ENCODE results near the gene PRKAR2A. TPM values are rescaled to one million over a fixed set of nuclear protein-coding genes. Genes with fewer than 3 reads are reported as not detected.
A peak's percentile ranks its signal among the peaks of the same experiment; 100 is the strongest.

PRKAR2A gene
- 17.8 and 18.7 TPM in 2 replicates for total RNA-seq
- polyA plus RNA-seq, result 19.1 and 22.3 TPM in 2 replicates
- 22.6 and 26.3 TPM in 2 replicates for polyA plus RNA-seq (2012)
- polyA minus RNA-seq (ENCODE audit: low replicate concordance), result 21.3 and 34.5 TPM in 2 replicates

- Histone ChIP-seq H3K9me3 (ENCODE audit: control insufficient read depth, insufficient read depth, low read depth, low read length) (no peaks in the 10 kb centered on the region), H3K27ac (ENCODE audit: insufficient read depth, low read length) (peak within 1 kb of the TSS; percentile 86), H3K4me2 (ENCODE audit: extremely low read depth, insufficient read depth, low read length) (peak within 1 kb of the TSS; percentile 93), H4K20me1 (ENCODE audit: control insufficient read depth, extremely low read depth, insufficient read depth, low read length) (no peaks in the 10 kb centered on the region), H3K4me1 (ENCODE audit: control insufficient read depth, extremely low read depth, insufficient read depth, low read length) (peaks cover 3% of the 10 kb centered on the region), H3K9ac (ENCODE audit: insufficient read depth, low read length) (peak within 1 kb of the TSS; percentile 81), H3K4me3 (replicated peaks in 1 of 4; ENCODE audit: control extremely low read depth in 1 of 4, insufficient read depth in 1 of 4, low read depth in 3 of 4, low read length in 4 of 4) (peak within 1 kb of the TSS; percentile 77 to 93 (median 80)), H3K27me3 (ENCODE audit: control insufficient read depth, insufficient read depth, low read length) (no peaks in the 10 kb centered on the region), H3K36me3 (ENCODE audit: control insufficient read depth, insufficient read depth, low read length) (no peaks in the 10 kb centered on the region), H3K79me2 (ENCODE audit: control insufficient read depth, insufficient read depth, low read length) (peaks cover 18% of the 10 kb centered on the region), H2AFZ (ENCODE audit: low read length) (peak within 1 kb of the TSS; percentile 95)
- TF ChIP-seq EZH2 (IDR thresholded peaks at IDR 0.05; ENCODE audit: low read length, missing control alignments), result no peak
- peak; percentile 82 to 84 for DNase-seq (ENCODE audit: low read depth in 2 of 2)
Measured at GRCh38 chr3:48847504-48848423, at the start of gene PRKAR2A. PRKAR2A (minus strand) TSS chr3:48847874; CDS start chr3:48847596, 278 bp downstream.

- no peak overlapping the region for H3K27ac ChIP-seq (ENCODE audit: insufficient read depth, low read length)
Measured at GRCh38 chr3:48896936-48897335, 49.3 kb upstream of the PRKAR2A start.

DNA sequence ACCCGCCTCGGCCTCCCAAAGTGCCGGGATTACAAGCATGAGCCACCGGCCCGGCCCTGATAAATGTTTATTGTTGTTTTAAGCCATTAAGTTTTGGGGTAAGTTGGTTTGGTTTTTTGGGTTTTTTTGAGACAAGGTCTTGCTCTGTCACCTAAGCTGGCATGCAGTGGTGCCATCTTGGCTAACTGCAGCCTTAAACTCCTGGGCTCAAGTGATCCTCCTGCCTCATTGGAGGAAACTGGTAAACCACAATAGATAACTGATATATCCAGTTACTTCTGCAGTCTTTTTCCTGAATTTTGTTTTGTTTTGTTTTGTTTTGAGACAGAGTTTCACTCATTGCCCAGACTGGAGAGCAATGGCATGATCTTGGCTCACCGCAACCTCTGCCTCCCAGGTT is 46.8 kb upstream of the PRKAR2A start:
- H3K79me2 ChIP-seq (ENCODE audit: control insufficient read depth, insufficient read depth, low read length), result peaks cover 3% of the 10 kb centered on the region
- no peak overlapping the region for H2AFZ ChIP-seq (ENCODE audit: low read length)
- no peak overlapping the region for H3K9ac ChIP-seq (ENCODE audit: insufficient read depth, low read length)
- H3K27me3 ChIP-seq (ENCODE audit: control insufficient read depth, insufficient read depth, low read length), result no peaks in the 10 kb centered on the region
- no peak overlapping the region for H3K4me3 ChIP-seq (replicated peaks in 1 of 4; ENCODE audit: control extremely low read depth in 1 of 4, insufficient read depth in 1 of 4, low read depth in 3 of 4, low read length in 4 of 4)
- no peak overlapping the region for H3K27ac ChIP-seq (ENCODE audit: insufficient read depth, low read length)
- no peaks in the 10 kb centered on the region for H4K20me1 ChIP-seq (ENCODE audit: control insufficient read depth, extremely low read depth, insufficient read depth, low read length)
- H3K36me3 ChIP-seq (ENCODE audit: control insufficient read depth, insufficient read depth, low read length), result no peaks in the 10 kb centered on the region
- H3K4me2 ChIP-seq (ENCODE audit: extremely low read depth, insufficient read depth, low read length), result no peak overlapping the region
- no peaks in the 10 kb centered on the region for H3K9me3 ChIP-seq (ENCODE audit: control insufficient read depth, insufficient read depth, low read depth, low read length)
- DNase-seq (ENCODE audit: low read depth in 2 of 2), result no peak
- no peak for TF ChIP-seq EZH2 (IDR thresholded peaks at IDR 0.05; ENCODE audit: low read length, missing control alignments)
- TF ChIP-seq CTCF (conservative IDR thresholded peaks at IDR 0.05 in 1 of 2, IDR thresholded peaks at IDR 0.05 in 1 of 2; ENCODE audit: low read depth in 1 of 2, low read length in 2 of 2), result no peak
- H3K4me1 ChIP-seq (ENCODE audit: control insufficient read depth, extremely low read depth, insufficient read depth, low read length), result peaks cover 8% of the 10 kb centered on the region

More at GRCh38 chr3:48896936-48897335, 49.3 kb upstream of the PRKAR2A start:
- peak in 1 of 2 donors; percentile 8 for DNase-seq (ENCODE audit: low read depth in 2 of 2)
- Histone ChIP-seq H3K9ac (ENCODE audit: insufficient read depth, low read length) (no peak overlapping the region), H4K20me1 (ENCODE audit: control insufficient read depth, extremely low read depth, insufficient read depth, low read length) (no peaks in the 10 kb centered on the region), H3K9me3 (ENCODE audit: control insufficient read depth, insufficient read depth, low read depth, low read length) (no peaks in the 10 kb centered on the region), H3K4me2 (ENCODE audit: extremely low read depth, insufficient read depth, low read length) (no peak overlapping the region), H3K36me3 (ENCODE audit: control insufficient read depth, insufficient read depth, low read length) (no peaks in the 10 kb centered on the region), H3K27me3 (ENCODE audit: control insufficient read depth, insufficient read depth, low read length) (no peaks in the 10 kb centered on the region), H3K4me1 (ENCODE audit: control insufficient read depth, extremely low read depth, insufficient read depth, low read length) (peaks cover 8% of the 10 kb centered on the region), H3K4me3 (replicated peaks in 1 of 4; ENCODE audit: control extremely low read depth in 1 of 4, insufficient read depth in 1 of 4, low read depth in 3 of 4, low read length in 4 of 4) (no peak overlapping the region), H3K79me2 (ENCODE audit: control insufficient read depth, insufficient read depth, low read length) (peaks cover 3% of the 10 kb centered on the region), H2AFZ (ENCODE audit: low read length) (no peak overlapping the region)
- TF ChIP-seq EZH2 (IDR thresholded peaks at IDR 0.05; ENCODE audit: low read length, missing control alignments) (no peak), CTCF (conservative IDR thresholded peaks at IDR 0.05 in 1 of 2, IDR thresholded peaks at IDR 0.05 in 1 of 2; ENCODE audit: low read depth in 1 of 2, low read length in 2 of 2) (no peak)
